A673 (cell line): ENCODE measurements around the gene SLC66A1. TPM values are rescaled to one million over a fixed set of nuclear protein-coding genes. Genes with fewer than 3 reads are reported as not detected.
A peak's percentile ranks its signal among the peaks of the same experiment; 100 is the strongest.
"Not testable (repeated sequence)": the region's sequence is repeated elsewhere in the genome, so short reads cannot be mapped to it uniquely, and the experiment has no call there.

ENCODE experiments used
- BruUV-seq: library from RNA; stranded (reverse); fragments of 400-500 nt; replicated peaks from 2 replicates; lab custom pipeline; 2021; lab: Mats Ljungman, UMichigan
- CTCF ChIA-PET: fragments of 300-600 bp; sonication (Branson Sonifier 250); formaldehyde crosslinking; loops from one replicate; lab custom pipeline; 2022; ENCODE audit warnings: antibody characterized with exemption; lab: Charles Lee
- POLR2A ChIA-PET: fragments of 300-600 bp; sonication (Branson Sonifier 250); formaldehyde crosslinking; loops from one replicate; lab custom pipeline; 2022; ENCODE audit warnings: antibody characterized with exemption; ENCODE audit not compliant: low non-redundant PET; lab: Charles Lee
- DNase-seq: peaks from one replicate; pipeline ENCODE4 v3.0.0-alpha.2; 2015; ENCODE audit warnings: low spot score
- H3K27ac ChIP-seq: fragments of 200-600 bp; sonication (generic); 2 replicates; pipeline ENCODE4 v1.5.1; 2016; ENCODE audit warnings: mixed run types, low read depth, mild to moderate bottlenecking, mixed read lengths, antibody characterized with exemption, low read length; ENCODE audit not compliant: poor library complexity, severe bottlenecking
- H3K27me3 ChIP-seq: fragments of 200-600 bp; sonication (generic); replicated peaks from 2 replicates; pipeline ENCODE4 v1.6.1; 2017; ENCODE audit warnings: mixed run types, low read depth, mild to moderate bottlenecking, mixed read lengths, antibody characterized with exemption, low read length; ENCODE audit not compliant: insufficient read depth, poor library complexity
- H3K36me3 ChIP-seq: fragments of 200-600 bp; sonication (generic); 2 replicates; pipeline ENCODE4 v1.6.1; 2016; ENCODE audit warnings: mixed run types, mild to moderate bottlenecking, mixed read lengths, antibody characterized with exemption, low read length; ENCODE audit not compliant: insufficient read depth, poor library complexity, severe bottlenecking
- H3K4me1 ChIP-seq: fragments of 200-600 bp; sonication (generic); 2 replicates; pipeline ENCODE4 v1.6.1; 2017; ENCODE audit warnings: mixed run types, mild to moderate bottlenecking, mixed read lengths, antibody characterized with exemption, low read length; ENCODE audit not compliant: insufficient read depth, poor library complexity, severe bottlenecking
- H3K4me3 ChIP-seq: fragments of 200-600 bp; sonication (generic); 2 replicates; pipeline ENCODE4 v1.5.1; 2016; ENCODE audit warnings: low read depth, mixed run types, mild to moderate bottlenecking, mixed read lengths, low read length; ENCODE audit not compliant: poor library complexity, severe bottlenecking
- H3K9me3 ChIP-seq: fragments of 200-600 bp; sonication (generic); 2 replicates; pipeline ENCODE4 v1.6.1; 2016; ENCODE audit warnings: mixed run types, low read depth, mild to moderate bottlenecking, mixed read lengths, antibody characterized with exemption, low read length; ENCODE audit not compliant: poor library complexity, severe bottlenecking
- EZH2 ChIP-seq: fragments of 200-600 bp; sonication (generic); IDR thresholded peaks from 2 replicates; pipeline ENCODE4 v1.6.1; 2017; ENCODE audit warnings: borderline replicate concordance, low read depth, mild to moderate bottlenecking, mixed read lengths, antibody characterized with exemption, low read length; ENCODE audit not compliant: poor library complexity, severe bottlenecking
- intact Hi-C: fragments of 100-400 bp; cut with micrococcal nuclease; formaldehyde crosslinking; loops from one replicate; pipeline ENCODE4 v1.10.0; 2022; ENCODE audit not compliant: unreplicated experiment
- total RNA-seq: library from RNA; stranded (reverse); gene quantifications from 2 replicates; pipeline ENCODE4 v1.2.3, GENCODE V29; 2021
- TF ChIP-seq, protein P1 (sequence below): fragments of 300-800, 200-600 bp; sonication (generic); conservative IDR thresholded peaks from 2 replicates; pipeline ENCODE4 v1.5.1; 2017; ENCODE audit warnings: low read depth, mild to moderate bottlenecking, antibody characterized with exemption, low read length, moderate library complexity, mixed read lengths

Gene SLC66A1
- total RNA-seq, 1 experiment from 2014 or later, result 18.3 TPM

DNA sequence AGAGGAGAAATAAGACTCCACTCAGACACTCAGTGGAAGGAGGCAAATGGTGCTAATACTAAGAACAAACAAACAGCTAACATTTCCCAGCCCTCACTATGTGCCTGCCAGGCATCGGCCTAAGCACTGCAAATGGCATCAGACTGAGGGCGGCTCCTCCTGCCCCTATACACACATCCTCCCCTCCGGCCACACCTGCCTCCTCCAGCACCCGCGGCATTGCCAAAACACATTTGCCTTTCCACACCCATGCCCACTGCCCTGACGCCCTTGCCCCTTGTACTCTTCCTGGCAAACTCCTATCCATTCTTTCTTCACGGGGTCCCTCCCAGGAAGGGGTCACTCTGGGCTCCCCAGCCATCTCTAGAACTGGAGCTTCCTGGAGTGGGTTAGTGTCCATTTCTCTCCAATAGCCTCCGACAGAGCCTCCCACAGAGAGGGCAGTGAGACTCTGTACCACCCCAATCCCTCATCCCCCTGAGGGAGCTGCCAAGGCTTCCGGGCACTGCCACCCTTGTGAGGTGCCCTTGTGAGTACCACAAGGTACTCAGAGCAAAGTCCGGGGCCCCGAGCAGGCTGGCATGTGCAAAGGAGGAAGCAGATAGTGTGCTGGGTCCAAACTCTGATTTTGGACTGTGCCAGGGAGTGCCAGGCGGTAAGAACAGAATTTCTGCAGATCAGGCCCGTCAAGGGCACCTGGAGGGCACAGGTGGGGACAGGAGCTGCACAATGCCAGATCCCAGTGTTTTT lies 24.5 kb upstream of the SLC66A1 start:
- no peak for DNase-seq
- TF ChIP-seq, protein P1, sequence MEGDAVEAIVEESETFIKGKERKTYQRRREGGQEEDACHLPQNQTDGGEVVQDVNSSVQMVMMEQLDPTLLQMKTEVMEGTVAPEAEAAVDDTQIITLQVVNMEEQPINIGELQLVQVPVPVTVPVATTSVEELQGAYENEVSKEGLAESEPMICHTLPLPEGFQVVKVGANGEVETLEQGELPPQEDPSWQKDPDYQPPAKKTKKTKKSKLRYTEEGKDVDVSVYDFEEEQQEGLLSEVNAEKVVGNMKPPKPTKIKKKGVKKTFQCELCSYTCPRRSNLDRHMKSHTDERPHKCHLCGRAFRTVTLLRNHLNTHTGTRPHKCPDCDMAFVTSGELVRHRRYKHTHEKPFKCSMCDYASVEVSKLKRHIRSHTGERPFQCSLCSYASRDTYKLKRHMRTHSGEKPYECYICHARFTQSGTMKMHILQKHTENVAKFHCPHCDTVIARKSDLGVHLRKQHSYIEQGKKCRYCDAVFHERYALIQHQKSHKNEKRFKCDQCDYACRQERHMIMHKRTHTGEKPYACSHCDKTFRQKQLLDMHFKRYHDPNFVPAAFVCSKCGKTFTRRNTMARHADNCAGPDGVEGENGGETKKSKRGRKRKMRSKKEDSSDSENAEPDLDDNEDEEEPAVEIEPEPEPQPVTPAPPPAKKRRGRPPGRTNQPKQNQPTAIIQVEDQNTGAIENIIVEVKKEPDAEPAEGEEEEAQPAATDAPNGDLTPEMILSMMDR, result no peak
- no peak for TF ChIP-seq EZH2
- Histone ChIP-seq H3K27me3 (no peaks in the 10 kb centered on the region), H3K36me3 (no peaks in the 10 kb centered on the region), H3K4me3 (no peak overlapping the region), H3K4me1 (no peaks in the 10 kb centered on the region), H3K9me3 (peaks cover 1% of the 10 kb centered on the region), H3K27ac (no peak overlapping the region)
- ChIA-PET POLR2A (no interaction called here), CTCF (no interaction called here)
- intact Hi-C loops, result no loop called here
- BruUV-seq, result no TSS peak

DNA sequence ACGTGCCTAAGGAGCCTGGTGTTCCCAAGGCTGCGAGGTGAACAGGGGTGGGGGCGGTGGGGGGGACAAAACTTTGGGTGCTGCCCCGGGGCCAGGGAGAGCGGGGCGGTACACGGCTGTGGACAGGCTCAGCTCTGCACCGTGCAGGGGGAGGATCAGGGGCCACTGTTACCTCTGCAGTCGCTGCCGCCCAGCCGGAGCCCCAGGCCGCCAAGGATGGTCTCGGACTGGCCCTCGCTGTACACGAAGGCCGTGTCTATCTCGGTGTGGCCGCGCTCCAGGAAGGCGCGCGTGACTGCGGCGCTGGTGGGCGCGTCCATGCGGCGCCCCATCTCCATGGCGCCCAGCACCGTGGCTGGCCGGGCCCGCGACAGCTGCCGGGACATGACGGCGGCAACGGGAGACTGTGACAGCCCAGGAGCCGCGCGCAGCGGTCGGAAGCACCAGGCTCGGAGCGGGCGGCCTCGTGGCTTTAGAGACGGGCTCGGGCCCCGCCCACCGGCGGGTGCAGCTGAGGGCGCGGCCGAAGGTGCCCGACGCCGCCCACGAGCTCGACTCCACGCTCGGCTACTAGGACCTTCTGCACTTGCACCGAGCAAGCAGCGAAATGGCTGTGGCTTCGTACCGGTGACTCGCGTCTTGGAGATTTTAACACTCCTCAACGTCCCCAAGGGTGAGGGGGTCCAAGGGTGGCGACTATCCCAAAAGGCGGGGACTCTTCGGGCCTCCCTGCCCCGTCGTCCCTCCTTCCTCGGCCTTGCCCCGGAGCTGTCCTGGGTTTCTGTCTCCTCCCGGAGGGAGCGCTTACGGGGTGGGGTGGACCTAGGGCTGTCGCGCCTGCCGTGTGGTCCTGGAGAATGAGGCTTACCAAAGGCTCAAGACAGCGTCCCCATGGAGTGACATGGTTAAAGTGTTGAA lies 23.5 kb upstream of the SLC66A1 start, which contains the start of gene AKR7A3:
Gene AKR7A3, minus strand, starts transcription at position 447 of the 918 bp plus-strand sequence. Its CDS starts 61 bp downstream, at position 386.
- DNase-seq, result peak; percentile 26
- H3K27ac ChIP-seq, H3K27me3 ChIP-seq, intact Hi-C loops, BruUV-seq, POLR2A ChIA-PET, CTCF ChIA-PET, H3K4me3 ChIP-seq, H3K4me1 ChIP-seq, H3K36me3 ChIP-seq: not testable (repeated sequence)
- H3K9me3 ChIP-seq, result peaks cover 11% of the 10 kb centered on the region

DNA sequence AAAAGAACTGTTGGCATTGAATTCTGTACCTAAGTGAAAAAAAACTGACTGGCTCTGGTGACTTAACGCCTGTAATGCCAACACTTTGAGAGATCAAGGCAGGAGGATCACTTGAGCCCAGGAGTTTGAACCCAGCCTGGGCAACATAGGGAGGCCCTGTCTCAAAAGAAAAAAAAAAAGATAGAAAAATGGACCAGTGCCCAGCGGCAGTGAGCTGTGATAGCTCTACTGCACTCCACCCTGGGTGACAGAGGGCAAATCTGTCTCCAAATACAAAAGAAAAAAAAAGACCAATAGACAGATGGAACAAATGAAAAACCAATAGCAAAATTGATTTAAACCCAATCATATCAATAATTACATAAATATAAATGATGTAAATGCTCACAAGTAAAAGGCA lies 22.9 kb upstream of the SLC66A1 start:
- Histone ChIP-seq H3K36me3 (peaks cover 5% of the 10 kb centered on the region), H3K27me3 (no peaks in the 10 kb centered on the region), H3K4me3 (no peak overlapping the region), H3K4me1 (no peaks in the 10 kb centered on the region), H3K27ac (no peak overlapping the region), H3K9me3 (peaks cover 15% of the 10 kb centered on the region)
- BruUV-seq, result no TSS peak
- TF ChIP-seq EZH2, result no peak
- TF ChIP-seq, protein P1, result no peak
- intact Hi-C loops, result no loop called here
- POLR2A ChIA-PET, result no interaction called here
- no peak for DNase-seq
- CTCF ChIA-PET, result no interaction called here
